Fibroblast of villous mesenchyme (primary cell): ENCODE results near the gene CSTA. TPM values are rescaled to one million over a fixed set of nuclear protein-coding genes. Genes with fewer than 3 reads are reported as not detected.
"Not testable (repeated sequence)": the region's sequence is repeated elsewhere in the genome, so short reads cannot be mapped to it uniquely, and the experiment has no call there.

Source experiments
- DNase-seq: peaks from one replicate; pipeline ENCODE4 v3.0.0-alpha.2; 2010; ENCODE audit warnings: low read depth
- H3K4me3 ChIP-seq: 2 replicates; pipeline ENCODE4 v1.5.1; 2011; ENCODE audit warnings: low read depth, mild to moderate bottlenecking, low read length
- CTCF ChIP-seq: IDR thresholded peaks from 2 replicates; pipeline ENCODE4 v1.5.1; 2012; ENCODE audit warnings: low read depth, mild to moderate bottlenecking, low read length; ENCODE audit not compliant: insufficient read depth
- total RNA-seq: library from RNA; depleted of rRNA; stranded (reverse); fragments of >200 nt; gene quantifications from 2 replicates; pipeline ENCODE4 v1.2.3, GENCODE V29; 2012

Gene CSTA
- total RNA-seq, 1 donor: not detected

DNA sequence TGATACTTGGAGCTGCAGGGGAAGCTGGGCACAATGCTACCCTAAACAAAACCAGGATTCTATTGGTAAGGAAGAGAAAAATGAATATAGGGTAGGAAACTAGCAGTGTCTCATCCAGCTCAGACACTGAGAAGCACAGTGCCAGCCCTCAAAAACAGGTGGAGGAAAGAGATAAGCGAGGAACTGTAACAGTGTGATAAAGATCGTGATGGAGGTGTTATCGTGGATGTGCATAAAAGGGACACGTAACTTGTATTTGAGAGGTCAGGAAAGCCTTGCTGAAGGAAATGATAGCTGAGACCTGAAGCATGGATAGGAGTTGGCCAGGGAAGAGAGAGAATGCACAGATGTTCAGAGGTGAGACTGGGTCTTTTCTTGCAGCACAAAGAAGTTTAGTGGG lies 30.6 kb downstream of the CSTA start:
- DNase-seq: no peak
- no peak overlapping the region for H3K4me3 ChIP-seq
- TF ChIP-seq CTCF: no peak

- no peak overlapping the region for H3K4me3 ChIP-seq
- peak; percentile 38 for DNase-seq
- TF ChIP-seq CTCF: peak; percentile 45
Observed at GRCh38 chr3:122356402-122356801, 31.4 kb downstream of the CSTA start.

- no peak for TF ChIP-seq CTCF
- H3K4me3 ChIP-seq: no peak overlapping the region
- DNase-seq: no peak
Observed at GRCh38 chr3:122357828-122358702, 33.0 kb downstream of the CSTA start.

DNA sequence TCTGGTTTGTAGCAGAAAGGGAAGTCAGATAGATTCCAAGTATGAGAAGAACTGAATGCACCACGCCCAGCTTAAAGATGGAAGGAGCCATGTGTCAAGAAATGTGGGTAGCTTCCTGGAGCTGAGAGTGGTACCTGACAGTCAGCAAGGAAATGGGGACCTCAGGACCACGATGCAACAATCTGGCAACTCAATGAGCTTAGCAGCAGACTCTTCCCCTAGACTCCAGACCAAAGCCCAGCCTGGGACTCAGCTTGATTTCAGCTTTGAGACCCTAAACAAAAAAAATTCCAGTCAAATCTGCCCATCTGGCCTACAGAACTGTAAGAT lies 33.6 kb downstream of the CSTA start:
- no peak for DNase-seq
- no peak overlapping the region for H3K4me3 ChIP-seq
- TF ChIP-seq CTCF: no peak

- no peak overlapping the region for H3K4me3 ChIP-seq
- DNase-seq: no peak
- no peak for TF ChIP-seq CTCF
Observed at GRCh38 chr3:122362026-122362425, 37.0 kb downstream of the CSTA start.

- no peak for TF ChIP-seq CTCF
- H3K4me3 ChIP-seq: no peak overlapping the region
- no peak for DNase-seq
Observed at GRCh38 chr3:122364490-122364889, 39.4 kb downstream of the CSTA start.

- H3K4me3 ChIP-seq: no peak overlapping the region
- no peak for TF ChIP-seq CTCF
- DNase-seq: no peak
Observed at GRCh38 chr3:122365073-122365472, 40.0 kb downstream of the CSTA start.

DNA sequence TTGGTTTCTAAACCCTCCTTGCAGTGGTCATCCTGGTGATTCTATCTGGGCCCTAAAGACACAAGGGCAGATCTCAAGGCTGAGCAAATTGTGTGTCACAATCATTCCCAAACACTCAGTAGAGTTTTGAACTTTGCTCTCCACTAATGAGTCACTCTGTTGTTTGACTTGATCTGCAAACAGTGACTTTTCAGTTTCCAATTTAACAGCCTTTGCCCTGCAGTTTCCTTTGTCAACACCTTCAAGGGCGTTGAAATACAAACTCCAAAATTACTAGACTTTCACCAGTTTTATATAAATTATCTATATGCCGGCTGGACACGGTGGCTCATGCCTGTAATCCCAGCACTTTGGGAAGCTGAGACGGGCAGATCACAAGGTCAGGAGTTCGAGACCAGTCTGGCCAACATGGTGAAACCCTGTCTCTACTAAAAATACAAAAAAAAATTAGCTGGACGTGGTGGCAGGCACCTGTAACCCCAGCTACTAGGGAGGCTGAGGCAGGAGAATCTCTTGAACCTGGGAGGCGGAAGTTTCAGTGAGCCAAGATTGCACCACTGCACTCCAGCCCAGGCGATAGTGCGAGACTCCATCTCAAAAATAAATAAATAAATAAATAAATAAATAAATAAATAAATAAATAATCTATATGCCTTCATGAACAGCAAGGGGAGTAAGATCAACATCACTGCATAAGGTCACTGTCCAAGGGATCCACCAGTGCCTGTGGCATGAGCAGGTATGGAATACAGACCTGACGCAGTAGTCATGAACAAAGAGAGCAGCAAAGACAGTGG lies 40.7 kb downstream of the CSTA start:
- H3K4me3 ChIP-seq: not testable (repeated sequence)
- peak; percentile 59 for DNase-seq
